Measurements from ENCODE around the gene CDCA5. TPM values are rescaled to one million over a fixed set of nuclear protein-coding genes. Genes with fewer than 3 reads are reported as not detected.

CDCA5 gene
- total RNA-seq, 1 experiment from 2014 or later: 72.1 TPM

GRCh38 chr11:65111744-65112545 is 28.1 kb upstream of the CDCA5 start, which contains the start of gene TM7SF2:
Gene TM7SF2, plus strand, starts transcription at chr11:65111872. Its CDS starts 144 bp downstream, at chr11:65112016.
- Histone ChIP-seq H3K9ac (ENCODE audit: low read length) (peak within 1 kb of the TSS; percentile 68), H3K9me2 (ENCODE audit: insufficient read depth) (no peaks in the 10 kb centered on the region), H2AFZ (ENCODE audit: low read depth, low read length, poor library complexity, severe bottlenecking) (no peak within 1 kb of the TSS), H3K27me3 (ENCODE audit: insufficient read depth, low read length) (no peaks in the 10 kb centered on the region), H3K79me2 (ENCODE audit: insufficient read depth, low read length) (peaks cover 16% of the 10 kb centered on the region), H3K4me2 (ENCODE audit: low read length) (peak within 1 kb of the TSS; percentile 92), H3K4me1 (ENCODE audit: control insufficient read depth in 1 of 2, insufficient read depth in 2 of 2, low read length in 2 of 2) (peaks cover 22 to 50% of the 10 kb centered on the region in 2 experiments), H3K36me3 (ENCODE audit: control insufficient read depth in 1 of 2, insufficient read depth in 2 of 2, low read length in 2 of 2) (0 out of 4 replicates have a peak, but pooled peaks cover 0 to 10% of the 10 kb centered on the region in 2 experiments), H3K27ac (ENCODE audit: low read depth, low read length) (peak within 1 kb of the TSS; percentile 82), H3K9me3 (ENCODE audit: control insufficient read depth in 1 of 2, insufficient read depth in 1 of 2, low read depth in 1 of 2, low read length in 2 of 2) (no peaks in the 10 kb centered on the region), H4K20me1 (ENCODE audit: insufficient read depth) (no peaks in the 10 kb centered on the region), H3K4me3 (replicated peaks in 1 of 2; ENCODE audit: low read depth in 1 of 2, low read length in 2 of 2) (peak within 1 kb of the TSS; percentile 66 to 76)
- ChIA-PET CTCF (interaction anchor here (0.6 to 3.2 kb wide), 17 partner anchors 10 to 333 kb away, joined by 3 to 20 read pairs (median 4); partner anchors contain the start of genes ARL2, CAPN1, CDC42BPG and FAU), RAD21 (ENCODE audit: low non-redundant PET in 1 of 2, low total read pairs in 2 of 2, uncharacterized antibody in 2 of 2, unreplicated experiment in 2 of 2) (interaction anchor here (0.7 to 0.9 kb wide), 2 partner anchors 11 to 204 kb away, joined by 3 to 5 read pairs; partner anchors contain the start of gene MRPL49 (in 1 of the 2)), POLR2A (interaction anchor here (0.6 to 3.7 kb wide), 17 partner anchors 9 to 396 kb away, joined by 3 to 21 read pairs (median 5); partner anchors contain the start of genes ARL2, CAPN1, FAU and MRPL49)
- TF ChIP-seq POLR2A (IDR thresholded peaks at IDR 0.05; ENCODE audit: borderline replicate concordance, extremely low read depth, insufficient read depth, insufficient read length) (peak; percentile 99), SP1 (IDR thresholded peaks at IDR 0.05; ENCODE audit: low read depth) (no peak), TCF7L2 (IDR thresholded peaks at IDR 0.05; ENCODE audit: borderline replicate concordance, extremely low read depth, insufficient read depth, insufficient read length) (peak; percentile 40), POLR2AphosphoS5 (IDR thresholded peaks at IDR 0.05; ENCODE audit: low read depth, low read length) (peak; percentile 99), ELF1 (IDR thresholded peaks at IDR 0.05; ENCODE audit: borderline replicate concordance, low read depth) (no peak), ZBTB33 (IDR thresholded peaks at IDR 0.05; ENCODE audit: extremely low read depth, insufficient replicate concordance, low read length) (peak; percentile 43)
- ATAC-seq (peak; percentile 81), DNase-seq (ENCODE audit: low read depth, low spot score) (peak; percentile 89)
- BruUV-seq (replicated peaks): no TSS peak
- intact Hi-C loops (cut with micrococcal nuclease): loop anchor here (2.0 to 10.0 kb wide), 3 partner anchors 70 to 265 kb away; partner anchors contain the start of genes ATG2A and CAPN1
